Measurements from ENCODE around the gene DHRS3.

DNA sequence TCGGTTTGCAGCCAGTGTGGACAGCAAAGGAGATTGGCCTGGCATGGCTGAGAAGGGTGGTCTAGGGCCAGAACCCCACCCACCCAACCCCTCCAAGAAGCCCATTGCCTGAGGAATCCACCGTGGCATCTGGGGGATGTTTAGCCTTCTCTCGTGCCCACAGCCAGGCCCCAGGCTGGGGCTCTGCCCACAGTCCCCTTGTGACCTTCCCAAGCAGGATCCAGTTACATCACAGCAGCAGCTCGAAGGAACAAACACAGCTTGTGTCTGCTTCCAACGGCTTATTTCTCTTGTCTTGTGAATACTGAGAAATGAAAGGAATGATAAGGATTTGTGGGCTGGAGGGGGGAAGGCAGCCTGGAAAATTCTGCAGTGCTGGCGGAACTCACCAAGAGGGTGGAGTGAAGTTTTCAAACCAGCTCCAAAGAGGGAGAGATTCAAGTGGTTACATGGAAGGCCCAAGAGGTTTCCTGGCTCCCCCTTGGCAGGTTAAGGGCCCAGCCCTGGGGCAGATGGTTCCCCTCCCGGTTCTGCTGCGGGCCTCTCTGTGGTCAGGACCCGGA lies 61.6 kb downstream of the DHRS3 start:
- no peak for TF ChIP-seq NFYB (CRISPR knock-in tag; conservative IDR thresholded peaks at IDR 0.05; ENCODE audit: low read depth)
- TF ChIP-seq SMAD4 (CRISPR knock-in tag; IDR thresholded peaks at IDR 0.05), result no peak
- TF ChIP-seq, protein P1, sequence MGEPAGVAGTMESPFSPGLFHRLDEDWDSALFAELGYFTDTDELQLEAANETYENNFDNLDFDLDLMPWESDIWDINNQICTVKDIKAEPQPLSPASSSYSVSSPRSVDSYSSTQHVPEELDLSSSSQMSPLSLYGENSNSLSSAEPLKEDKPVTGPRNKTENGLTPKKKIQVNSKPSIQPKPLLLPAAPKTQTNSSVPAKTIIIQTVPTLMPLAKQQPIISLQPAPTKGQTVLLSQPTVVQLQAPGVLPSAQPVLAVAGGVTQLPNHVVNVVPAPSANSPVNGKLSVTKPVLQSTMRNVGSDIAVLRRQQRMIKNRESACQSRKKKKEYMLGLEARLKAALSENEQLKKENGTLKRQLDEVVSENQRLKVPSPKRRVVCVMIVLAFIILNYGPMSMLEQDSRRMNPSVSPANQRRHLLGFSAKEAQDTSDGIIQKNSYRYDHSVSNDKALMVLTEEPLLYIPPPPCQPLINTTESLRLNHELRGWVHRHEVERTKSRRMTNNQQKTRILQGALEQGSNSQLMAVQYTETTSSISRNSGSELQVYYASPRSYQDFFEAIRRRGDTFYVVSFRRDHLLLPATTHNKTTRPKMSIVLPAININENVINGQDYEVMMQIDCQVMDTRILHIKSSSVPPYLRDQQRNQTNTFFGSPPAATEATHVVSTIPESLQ (CRISPR knock-in tag; IDR thresholded peaks at IDR 0.05), result no peak
- TF ChIP-seq, protein P2, sequence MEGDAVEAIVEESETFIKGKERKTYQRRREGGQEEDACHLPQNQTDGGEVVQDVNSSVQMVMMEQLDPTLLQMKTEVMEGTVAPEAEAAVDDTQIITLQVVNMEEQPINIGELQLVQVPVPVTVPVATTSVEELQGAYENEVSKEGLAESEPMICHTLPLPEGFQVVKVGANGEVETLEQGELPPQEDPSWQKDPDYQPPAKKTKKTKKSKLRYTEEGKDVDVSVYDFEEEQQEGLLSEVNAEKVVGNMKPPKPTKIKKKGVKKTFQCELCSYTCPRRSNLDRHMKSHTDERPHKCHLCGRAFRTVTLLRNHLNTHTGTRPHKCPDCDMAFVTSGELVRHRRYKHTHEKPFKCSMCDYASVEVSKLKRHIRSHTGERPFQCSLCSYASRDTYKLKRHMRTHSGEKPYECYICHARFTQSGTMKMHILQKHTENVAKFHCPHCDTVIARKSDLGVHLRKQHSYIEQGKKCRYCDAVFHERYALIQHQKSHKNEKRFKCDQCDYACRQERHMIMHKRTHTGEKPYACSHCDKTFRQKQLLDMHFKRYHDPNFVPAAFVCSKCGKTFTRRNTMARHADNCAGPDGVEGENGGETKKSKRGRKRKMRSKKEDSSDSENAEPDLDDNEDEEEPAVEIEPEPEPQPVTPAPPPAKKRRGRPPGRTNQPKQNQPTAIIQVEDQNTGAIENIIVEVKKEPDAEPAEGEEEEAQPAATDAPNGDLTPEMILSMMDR (IDR thresholded peaks at IDR 0.05), result no peak
- TF ChIP-seq, protein P3, sequence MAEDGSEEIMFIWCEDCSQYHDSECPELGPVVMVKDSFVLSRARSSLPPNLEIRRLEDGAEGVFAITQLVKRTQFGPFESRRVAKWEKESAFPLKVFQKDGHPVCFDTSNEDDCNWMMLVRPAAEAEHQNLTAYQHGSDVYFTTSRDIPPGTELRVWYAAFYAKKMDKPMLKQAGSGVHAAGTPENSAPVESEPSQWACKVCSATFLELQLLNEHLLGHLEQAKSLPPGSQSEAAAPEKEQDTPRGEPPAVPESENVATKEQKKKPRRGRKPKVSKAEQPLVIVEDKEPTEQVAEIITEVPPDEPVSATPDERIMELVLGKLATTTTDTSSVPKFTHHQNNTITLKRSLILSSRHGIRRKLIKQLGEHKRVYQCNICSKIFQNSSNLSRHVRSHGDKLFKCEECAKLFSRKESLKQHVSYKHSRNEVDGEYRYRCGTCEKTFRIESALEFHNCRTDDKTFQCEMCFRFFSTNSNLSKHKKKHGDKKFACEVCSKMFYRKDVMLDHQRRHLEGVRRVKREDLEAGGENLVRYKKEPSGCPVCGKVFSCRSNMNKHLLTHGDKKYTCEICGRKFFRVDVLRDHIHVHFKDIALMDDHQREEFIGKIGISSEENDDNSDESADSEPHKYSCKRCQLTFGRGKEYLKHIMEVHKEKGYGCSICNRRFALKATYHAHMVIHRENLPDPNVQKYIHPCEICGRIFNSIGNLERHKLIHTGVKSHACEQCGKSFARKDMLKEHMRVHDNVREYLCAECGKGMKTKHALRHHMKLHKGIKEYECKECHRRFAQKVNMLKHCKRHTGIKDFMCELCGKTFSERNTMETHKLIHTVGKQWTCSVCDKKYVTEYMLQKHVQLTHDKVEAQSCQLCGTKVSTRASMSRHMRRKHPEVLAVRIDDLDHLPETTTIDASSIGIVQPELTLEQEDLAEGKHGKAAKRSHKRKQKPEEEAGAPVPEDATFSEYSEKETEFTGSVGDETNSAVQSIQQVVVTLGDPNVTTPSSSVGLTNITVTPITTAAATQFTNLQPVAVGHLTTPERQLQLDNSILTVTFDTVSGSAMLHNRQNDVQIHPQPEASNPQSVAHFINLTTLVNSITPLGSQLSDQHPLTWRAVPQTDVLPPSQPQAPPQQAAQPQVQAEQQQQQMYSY (CRISPR knock-in tag; IDR thresholded peaks at IDR 0.05), result no peak
- TF ChIP-seq, protein P4, sequence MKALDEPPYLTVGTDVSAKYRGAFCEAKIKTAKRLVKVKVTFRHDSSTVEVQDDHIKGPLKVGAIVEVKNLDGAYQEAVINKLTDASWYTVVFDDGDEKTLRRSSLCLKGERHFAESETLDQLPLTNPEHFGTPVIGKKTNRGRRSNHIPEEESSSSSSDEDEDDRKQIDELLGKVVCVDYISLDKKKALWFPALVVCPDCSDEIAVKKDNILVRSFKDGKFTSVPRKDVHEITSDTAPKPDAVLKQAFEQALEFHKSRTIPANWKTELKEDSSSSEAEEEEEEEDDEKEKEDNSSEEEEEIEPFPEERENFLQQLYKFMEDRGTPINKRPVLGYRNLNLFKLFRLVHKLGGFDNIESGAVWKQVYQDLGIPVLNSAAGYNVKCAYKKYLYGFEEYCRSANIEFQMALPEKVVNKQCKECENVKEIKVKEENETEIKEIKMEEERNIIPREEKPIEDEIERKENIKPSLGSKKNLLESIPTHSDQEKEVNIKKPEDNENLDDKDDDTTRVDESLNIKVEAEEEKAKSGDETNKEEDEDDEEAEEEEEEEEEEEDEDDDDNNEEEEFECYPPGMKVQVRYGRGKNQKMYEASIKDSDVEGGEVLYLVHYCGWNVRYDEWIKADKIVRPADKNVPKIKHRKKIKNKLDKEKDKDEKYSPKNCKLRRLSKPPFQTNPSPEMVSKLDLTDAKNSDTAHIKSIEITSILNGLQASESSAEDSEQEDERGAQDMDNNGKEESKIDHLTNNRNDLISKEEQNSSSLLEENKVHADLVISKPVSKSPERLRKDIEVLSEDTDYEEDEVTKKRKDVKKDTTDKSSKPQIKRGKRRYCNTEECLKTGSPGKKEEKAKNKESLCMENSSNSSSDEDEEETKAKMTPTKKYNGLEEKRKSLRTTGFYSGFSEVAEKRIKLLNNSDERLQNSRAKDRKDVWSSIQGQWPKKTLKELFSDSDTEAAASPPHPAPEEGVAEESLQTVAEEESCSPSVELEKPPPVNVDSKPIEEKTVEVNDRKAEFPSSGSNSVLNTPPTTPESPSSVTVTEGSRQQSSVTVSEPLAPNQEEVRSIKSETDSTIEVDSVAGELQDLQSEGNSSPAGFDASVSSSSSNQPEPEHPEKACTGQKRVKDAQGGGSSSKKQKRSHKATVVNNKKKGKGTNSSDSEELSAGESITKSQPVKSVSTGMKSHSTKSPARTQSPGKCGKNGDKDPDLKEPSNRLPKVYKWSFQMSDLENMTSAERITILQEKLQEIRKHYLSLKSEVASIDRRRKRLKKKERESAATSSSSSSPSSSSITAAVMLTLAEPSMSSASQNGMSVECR (CRISPR knock-in tag; IDR thresholded peaks at IDR 0.05; ENCODE audit: borderline replicate concordance), result no peak
- TF ChIP-seq ATF1 (CRISPR knock-in tag; IDR thresholded peaks at IDR 0.05), result no peak
- TF ChIP-seq NR3C1 (CRISPR knock-in tag; conservative IDR thresholded peaks at IDR 0.05; ENCODE audit: low read depth), result no peak
- TF ChIP-seq, protein P5, sequence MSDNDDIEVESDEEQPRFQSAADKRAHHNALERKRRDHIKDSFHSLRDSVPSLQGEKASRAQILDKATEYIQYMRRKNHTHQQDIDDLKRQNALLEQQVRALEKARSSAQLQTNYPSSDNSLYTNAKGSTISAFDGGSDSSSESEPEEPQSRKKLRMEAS (CRISPR knock-in tag; IDR thresholded peaks at IDR 0.05), result no peak
- TF ChIP-seq GABPB1 (CRISPR knock-in tag; IDR thresholded peaks at IDR 0.05), result no peak
- TF ChIP-seq, protein P6, sequence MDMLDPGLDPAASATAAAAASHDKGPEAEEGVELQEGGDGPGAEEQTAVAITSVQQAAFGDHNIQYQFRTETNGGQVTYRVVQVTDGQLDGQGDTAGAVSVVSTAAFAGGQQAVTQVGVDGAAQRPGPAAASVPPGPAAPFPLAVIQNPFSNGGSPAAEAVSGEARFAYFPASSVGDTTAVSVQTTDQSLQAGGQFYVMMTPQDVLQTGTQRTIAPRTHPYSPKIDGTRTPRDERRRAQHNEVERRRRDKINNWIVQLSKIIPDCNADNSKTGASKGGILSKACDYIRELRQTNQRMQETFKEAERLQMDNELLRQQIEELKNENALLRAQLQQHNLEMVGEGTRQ (CRISPR knock-in tag; IDR thresholded peaks at IDR 0.05), result no peak

Measured in WTC11 (cell line).